NCI-H146 (cell line): ENCODE measurements around the gene P4HA1.

Experiments
- DNase-seq: peaks from one replicate; lab custom pipeline; 2025; lab: John Stamatoyannopoulos, UW

The P4HA1 gene

DNA sequence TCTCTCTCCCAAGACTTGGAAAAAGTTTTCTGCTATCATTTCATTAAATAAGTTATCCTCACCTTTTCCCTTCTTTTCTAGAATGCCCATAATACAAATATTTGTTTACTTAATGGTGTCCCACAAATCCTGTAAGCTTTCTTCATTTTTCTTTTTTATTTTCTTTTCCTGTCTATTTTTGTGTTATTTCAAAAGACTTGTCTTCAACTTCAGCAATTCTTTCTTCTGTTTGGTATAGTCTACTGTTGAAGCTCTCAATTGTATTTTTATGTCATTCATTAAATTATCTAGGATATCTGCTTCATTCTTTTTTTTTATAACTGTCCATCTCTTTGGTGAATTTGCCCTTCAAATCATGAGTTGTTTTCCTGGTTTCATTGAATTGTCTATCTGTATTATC lies 117.0 kb downstream of the P4HA1 start:
- no peak for DNase-seq

DNA sequence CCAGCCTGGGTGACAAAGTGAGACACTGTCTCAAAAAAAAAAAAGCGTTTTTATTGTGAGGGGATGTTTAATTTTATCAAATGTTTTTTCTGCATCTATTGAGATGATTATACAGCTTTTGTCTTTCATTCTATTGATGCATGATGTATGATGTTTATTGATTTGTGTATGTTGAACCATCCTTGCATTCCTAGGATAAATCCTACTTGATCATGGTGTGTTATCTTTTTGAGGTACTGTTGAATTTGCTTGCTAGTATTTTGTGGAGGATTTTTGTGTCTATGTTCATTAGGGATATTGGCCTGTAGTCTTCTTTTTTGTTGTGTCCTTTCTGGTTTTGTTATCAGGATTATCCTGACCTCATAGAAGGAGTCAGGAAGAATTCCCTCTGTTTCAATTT lies 119.8 kb downstream of the P4HA1 start:
- no peak for DNase-seq
